Measurements from ENCODE around the gene FGD6. TPM values are rescaled to one million over a fixed set of nuclear protein-coding genes. Genes with fewer than 3 reads are reported as not detected.

Gene FGD6
- polyA plus RNA-seq, 1 donor (not counting 4 experiments of a cell fraction or from before 2014, with no cell fraction given): 54.2 TPM

- H3K4me1 ChIP-seq (ENCODE audit: control insufficient read depth, extremely low read depth, insufficient read depth, low read length): peaks cover 11% of the 10 kb centered on the region
- no peak for DNase-seq (ENCODE audit: low read depth, low spot score)
- H3K36me3 ChIP-seq (ENCODE audit: control insufficient read depth in 2 of 2, extremely low read depth in 1 of 2, insufficient read depth in 2 of 2, low read length in 2 of 2): peaks cover 2 to 7% of the 10 kb centered on the region in 2 experiments
- no peak overlapping the region for H3K4me3 ChIP-seq (ENCODE audit: control insufficient read depth in 2 of 3, extremely low read depth in 1 of 3, insufficient read depth in 2 of 3, low read depth in 1 of 3, low read length in 3 of 3)
- no peak overlapping the region for H3K9ac ChIP-seq (ENCODE audit: control insufficient read depth, extremely low read depth, insufficient read depth, low read length)
- H3K27ac ChIP-seq (ENCODE audit: control insufficient read depth, insufficient read depth, low read length): peak overlapping the region; percentile 18
- no peaks in the 10 kb centered on the region for H4K20me1 ChIP-seq (ENCODE audit: control insufficient read depth, extremely low read depth, insufficient read depth, low read length)
- H3K4me2 ChIP-seq (ENCODE audit: control insufficient read depth, extremely low read depth, insufficient read depth, low read depth, low read length): no peak overlapping the region
- no peak for FAIRE-seq
- no peaks in the 10 kb centered on the region for H3K27me3 ChIP-seq (ENCODE audit: control insufficient read depth, extremely low read depth, insufficient read depth, low read length)
- dilution Hi-C loops (cut with MboI; ENCODE audit: extremely low pct_ligation_motif_present, low sequenced_read_pairs): no loop called here
- H3K9me1 ChIP-seq (ENCODE audit: control insufficient read depth, extremely low read depth, insufficient read depth, low read length): no peaks in the 10 kb centered on the region
- no peak overlapping the region for H2AFZ ChIP-seq (ENCODE audit: control insufficient read depth, low read length)
- H3K79me2 ChIP-seq (ENCODE audit: control insufficient read depth, insufficient read depth, low read length): peaks cover 82% of the 10 kb centered on the region
- no peak for TF ChIP-seq EZH2 (IDR thresholded peaks at IDR 0.05; ENCODE audit: low read length)
- TF ChIP-seq CTCF (optimal IDR thresholded peaks at IDR 0.05 in 1 of 3, IDR thresholded peaks at IDR 0.05 in 1 of 3, conservative IDR thresholded peaks at IDR 0.05 in 1 of 3; ENCODE audit: extremely low read depth in 1 of 3, insufficient read depth in 2 of 3, low read length in 3 of 3): no peak
- H3K9me3 ChIP-seq (ENCODE audit: control insufficient read depth, low read depth, low read length): no peaks in the 10 kb centered on the region
Observed at GRCh38 chr12:95231190-95231589, 13.9 kb upstream of the FGD6 start.

GRCh38 chr12:95230313-95230712 is 13.0 kb upstream of the FGD6 start:
- peaks cover 2% of the 10 kb centered on the region for H4K20me1 ChIP-seq (ENCODE audit: control insufficient read depth, extremely low read depth, insufficient read depth, low read length)
- FAIRE-seq: no peak
- TF ChIP-seq CTCF (optimal IDR thresholded peaks at IDR 0.05 in 1 of 3, IDR thresholded peaks at IDR 0.05 in 1 of 3, conservative IDR thresholded peaks at IDR 0.05 in 1 of 3; ENCODE audit: extremely low read depth in 1 of 3, insufficient read depth in 2 of 3, low read length in 3 of 3): no peak
- H3K79me2 ChIP-seq (ENCODE audit: control insufficient read depth, insufficient read depth, low read length): peaks cover 90% of the 10 kb centered on the region
- no peaks in the 10 kb centered on the region for H3K9me3 ChIP-seq (ENCODE audit: control insufficient read depth, low read depth, low read length)
- no peak overlapping the region for H3K9ac ChIP-seq (ENCODE audit: control insufficient read depth, extremely low read depth, insufficient read depth, low read length)
- H3K27ac ChIP-seq (ENCODE audit: control insufficient read depth, insufficient read depth, low read length): no peak overlapping the region
- peaks cover 3 to 7% of the 10 kb centered on the region in 2 experiments for H3K36me3 ChIP-seq (ENCODE audit: control insufficient read depth in 2 of 2, extremely low read depth in 1 of 2, insufficient read depth in 2 of 2, low read length in 2 of 2)
- no peak overlapping the region for H3K4me2 ChIP-seq (ENCODE audit: control insufficient read depth, extremely low read depth, insufficient read depth, low read depth, low read length)
- no peak overlapping the region for H2AFZ ChIP-seq (ENCODE audit: control insufficient read depth, low read length)
- no peaks in the 10 kb centered on the region for H3K27me3 ChIP-seq (ENCODE audit: control insufficient read depth, extremely low read depth, insufficient read depth, low read length)
- H3K4me1 ChIP-seq (ENCODE audit: control insufficient read depth, extremely low read depth, insufficient read depth, low read length): peaks cover 11% of the 10 kb centered on the region
- dilution Hi-C loops (cut with MboI; ENCODE audit: extremely low pct_ligation_motif_present, low sequenced_read_pairs): no loop called here
- H3K9me1 ChIP-seq (ENCODE audit: control insufficient read depth, extremely low read depth, insufficient read depth, low read length): no peaks in the 10 kb centered on the region
- no peak overlapping the region for H3K4me3 ChIP-seq (ENCODE audit: control insufficient read depth in 2 of 3, extremely low read depth in 1 of 3, insufficient read depth in 2 of 3, low read depth in 1 of 3, low read length in 3 of 3)
- no peak for DNase-seq (ENCODE audit: low read depth, low spot score)

Measured in keratinocyte (primary cell).